22Rv1 (cell line): ENCODE results near the gene NPR1.

Source experiments
- H3K27ac ChIP-seq: fragments of 450-650 bp; 2 replicates; pipeline ENCODE4 v1.5.1; 2017
- ZFX ChIP-seq: fragments of 450-650 bp; IDR thresholded peaks from 2 replicates; pipeline ENCODE4 v1.6.1; 2017; ENCODE audit warnings: antibody characterized with exemption, borderline replicate concordance
- TF ChIP-seq, protein P1 (sequence below): fragments of 450-650 bp; IDR thresholded peaks from 2 replicates; pipeline ENCODE4 v1.5.1; 2017; ENCODE audit warnings: mild to moderate bottlenecking

The NPR1 gene

DNA sequence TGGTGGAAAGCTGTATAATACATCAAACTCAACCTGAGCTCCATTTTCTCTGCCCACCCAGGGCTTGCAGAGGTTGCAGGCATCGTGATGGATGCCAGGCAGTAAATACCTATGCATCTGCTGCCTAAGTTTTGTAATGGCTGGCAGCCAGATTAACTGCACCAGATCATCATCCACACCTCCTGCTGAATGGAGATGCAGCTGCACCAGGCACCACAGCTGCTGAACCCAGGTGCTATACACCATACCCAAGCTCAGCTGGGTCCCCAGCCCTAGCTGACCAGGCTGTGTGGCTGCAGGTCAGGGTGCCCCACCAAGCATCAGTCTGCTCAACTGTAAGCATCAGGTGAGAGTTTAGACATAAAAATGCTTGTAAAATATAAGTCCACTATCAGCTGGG lies 26.7 kb upstream of the NPR1 start:
- H3K27ac ChIP-seq = no peak overlapping the region
- no peak for TF ChIP-seq ZFX
- TF ChIP-seq, protein P1, sequence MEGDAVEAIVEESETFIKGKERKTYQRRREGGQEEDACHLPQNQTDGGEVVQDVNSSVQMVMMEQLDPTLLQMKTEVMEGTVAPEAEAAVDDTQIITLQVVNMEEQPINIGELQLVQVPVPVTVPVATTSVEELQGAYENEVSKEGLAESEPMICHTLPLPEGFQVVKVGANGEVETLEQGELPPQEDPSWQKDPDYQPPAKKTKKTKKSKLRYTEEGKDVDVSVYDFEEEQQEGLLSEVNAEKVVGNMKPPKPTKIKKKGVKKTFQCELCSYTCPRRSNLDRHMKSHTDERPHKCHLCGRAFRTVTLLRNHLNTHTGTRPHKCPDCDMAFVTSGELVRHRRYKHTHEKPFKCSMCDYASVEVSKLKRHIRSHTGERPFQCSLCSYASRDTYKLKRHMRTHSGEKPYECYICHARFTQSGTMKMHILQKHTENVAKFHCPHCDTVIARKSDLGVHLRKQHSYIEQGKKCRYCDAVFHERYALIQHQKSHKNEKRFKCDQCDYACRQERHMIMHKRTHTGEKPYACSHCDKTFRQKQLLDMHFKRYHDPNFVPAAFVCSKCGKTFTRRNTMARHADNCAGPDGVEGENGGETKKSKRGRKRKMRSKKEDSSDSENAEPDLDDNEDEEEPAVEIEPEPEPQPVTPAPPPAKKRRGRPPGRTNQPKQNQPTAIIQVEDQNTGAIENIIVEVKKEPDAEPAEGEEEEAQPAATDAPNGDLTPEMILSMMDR = no peak

- no peak for TF ChIP-seq ZFX
- TF ChIP-seq, protein P1 = no peak
These were observed 25.5 kb upstream of the NPR1 start for GRCh38 chr1:153652805-153653500.

DNA sequence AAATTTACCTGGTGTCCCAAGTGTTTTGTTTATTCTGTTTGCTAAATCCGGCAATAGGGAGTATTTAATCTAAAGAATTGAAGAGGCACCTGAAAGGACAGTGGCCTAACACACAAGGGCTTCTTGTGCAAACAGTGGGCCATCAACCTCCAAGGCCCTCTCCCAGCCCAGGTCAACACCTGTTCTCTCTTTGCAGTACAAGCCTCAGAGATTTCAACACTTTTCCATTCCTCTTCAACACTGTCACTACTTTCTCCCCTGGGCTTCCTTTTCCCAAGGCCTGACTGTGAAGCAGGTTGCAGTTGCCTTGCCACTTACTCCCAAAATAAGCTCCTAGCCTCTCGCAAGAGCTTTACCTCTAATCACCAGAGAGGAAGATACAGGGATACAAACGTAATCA lies 23.2 kb upstream of the NPR1 start:
- TF ChIP-seq, protein P1 = no peak
- TF ChIP-seq ZFX = no peak
- H3K27ac ChIP-seq = 0 out of 2 replicates have a peak overlapping the region, but pooled peaks have one; percentile 17

More at GRCh38 chr1:153652805-153653500, 25.5 kb upstream of the NPR1 start:
- no peak overlapping the region for H3K27ac ChIP-seq

- TF ChIP-seq, protein P1 = peak; percentile 19; the same call in 1 of the 2 replicates
- TF ChIP-seq ZFX = no peak
- peak within 1 kb of the TSS; percentile 89 for H3K27ac ChIP-seq
These were observed 19.9 kb upstream of the NPR1 start, which contains the start of gene SNAPIN for GRCh38 chr1:153658400-153659174. Gene SNAPIN, plus strand, starts transcription at chr1:153658703. Its CDS starts 41 bp downstream, at chr1:153658744.

DNA sequence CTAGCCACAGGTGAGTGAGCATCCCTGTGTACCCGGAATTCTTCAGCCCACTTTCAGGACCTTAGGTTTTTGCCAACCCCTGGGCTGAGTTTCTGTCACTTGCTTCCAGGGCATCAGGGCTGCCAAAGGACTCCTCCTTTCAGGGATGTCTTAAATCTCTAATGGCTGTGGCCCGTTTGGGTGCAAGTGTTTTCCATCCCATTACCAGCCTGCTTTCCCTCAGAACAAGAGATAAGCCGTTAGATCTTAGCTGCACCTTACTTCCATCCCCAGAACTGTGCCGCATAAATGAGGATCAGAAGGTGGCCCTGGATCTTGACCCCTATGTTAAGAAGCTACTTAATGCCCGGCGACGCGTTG lies 19.3 kb upstream of the NPR1 start:
- peak overlapping the region; percentile 89 for H3K27ac ChIP-seq
- TF ChIP-seq, protein P1 = no peak
- TF ChIP-seq ZFX = no peak

DNA sequence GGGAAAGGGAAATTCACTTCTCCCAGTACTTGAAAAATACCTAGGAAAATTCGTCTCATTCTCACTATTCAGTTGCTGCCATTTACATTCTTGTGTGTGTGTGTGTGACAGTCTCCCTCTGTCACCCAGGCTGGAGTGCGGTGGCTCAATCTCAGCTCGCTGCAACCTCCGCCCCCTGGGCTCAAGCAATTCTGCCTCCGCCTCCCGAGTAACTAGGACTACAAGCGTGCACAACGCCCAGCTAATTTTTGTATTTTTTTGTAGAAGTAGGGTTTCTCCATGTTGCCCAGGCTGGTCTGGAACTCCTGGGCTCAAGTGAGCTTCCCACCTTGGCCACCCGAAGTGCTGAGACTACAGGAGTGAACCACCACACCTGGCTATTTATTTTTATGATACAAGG lies 18.8 kb upstream of the NPR1 start:
- TF ChIP-seq ZFX = no peak
- TF ChIP-seq, protein P1 = no peak
- H3K27ac ChIP-seq = peak overlapping the region; percentile 89
